ENCODE measurements around the gene KCNJ5. TPM values are rescaled to one million over a fixed set of nuclear protein-coding genes. Genes with fewer than 3 reads are reported as not detected.

Gene KCNJ5
- total and polyA plus RNA-seq, 10 of the 15 experiments (the other 5 are each of a cell fraction or from before 2014, with no cell fraction given) = 0.03 TPM; not detected in 8

DNA sequence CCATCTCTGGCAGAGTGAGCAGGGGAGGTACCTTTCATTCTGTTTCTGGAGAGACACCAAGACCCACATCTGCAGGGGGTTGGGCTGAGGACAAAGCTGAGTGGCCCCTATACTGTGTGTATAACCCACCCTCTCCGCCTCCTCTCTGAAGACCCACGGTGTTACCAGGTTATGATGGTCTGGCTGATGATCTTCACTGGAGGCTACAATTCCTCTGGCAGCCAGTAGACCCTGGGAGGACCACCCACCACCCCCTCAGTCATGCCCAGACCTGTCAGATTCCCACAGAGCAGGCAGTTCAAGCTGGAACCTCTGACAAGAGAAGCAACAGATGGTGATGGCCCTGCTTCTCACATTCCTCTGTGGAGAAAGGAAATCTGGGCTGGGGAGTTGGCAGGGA lies 12.7 kb upstream of the KCNJ5 start:
- Histone ChIP-seq H3K9ac (ENCODE audit: control insufficient read depth, insufficient read depth, low read length) (no peak overlapping the region), H3K79me2 (ENCODE audit: control insufficient read depth, insufficient read depth, low read length) (no peaks in the 10 kb centered on the region), H3K4me2 (ENCODE audit: control insufficient read depth, insufficient read depth) (no peak overlapping the region), H3K27me3 (replicated peaks in 1 of 2; ENCODE audit: control insufficient read depth in 2 of 2, insufficient read depth in 2 of 2, low read length in 1 of 2) (peaks cover 8 to 10% of the 10 kb centered on the region in 2 experiments), H3K27ac (ENCODE audit: control insufficient read depth, insufficient read depth) (no peak overlapping the region), H4K20me1 (ENCODE audit: control insufficient read depth, insufficient read depth) (no peaks in the 10 kb centered on the region), H3K4me1 (ENCODE audit: control insufficient read depth, insufficient read depth, low read length) (no peaks in the 10 kb centered on the region), H2AFZ (ENCODE audit: control insufficient read depth, low read depth, low read length) (no peak overlapping the region), H3K4me3 (no peak overlapping the region), H3K9me3 (replicated peaks; ENCODE audit: control insufficient read depth, insufficient read depth, low read length) (no peaks in the 10 kb centered on the region), H3K36me3 (ENCODE audit: control insufficient read depth in 2 of 2, insufficient read depth in 2 of 2, low read length in 1 of 2) (no peaks in the 10 kb centered on the region)
- ATAC-seq = no peak
- ChIA-PET SMC1A (ENCODE audit: uncharacterized antibody, unreplicated experiment) (no interaction called here), CTCF (no interaction called here), POLR2A (no interaction called here), RAD21 (ENCODE audit: unreplicated experiment) (no interaction called here)
- TF ChIP-seq NFIC (IDR thresholded peaks at IDR 0.05; ENCODE audit: low read depth, low read length) (no peak), STAT3 (IDR thresholded peaks at IDR 0.05; ENCODE audit: low read depth, low read length) (no peak), PAX8 (IDR thresholded peaks at IDR 0.05) (no peak), FOXK2 (IDR thresholded peaks at IDR 0.05) (no peak), TAF1 (IDR thresholded peaks at IDR 0.05; ENCODE audit: borderline replicate concordance, low read depth, low read length) (no peak), BACH1 (IDR thresholded peaks at IDR 0.05; ENCODE audit: borderline replicate concordance) (no peak), RAD51 (IDR thresholded peaks at IDR 0.05) (no peak), CBX3 (IDR thresholded peaks at IDR 0.05; ENCODE audit: borderline replicate concordance, low read depth) (no peak), MTA3 (IDR thresholded peaks at IDR 0.05; ENCODE audit: borderline replicate concordance, low read length) (no peak), IRF4 (IDR thresholded peaks at IDR 0.05; ENCODE audit: low read depth, low read length) (no peak)
- TF ChIP-seq, protein P1, sequence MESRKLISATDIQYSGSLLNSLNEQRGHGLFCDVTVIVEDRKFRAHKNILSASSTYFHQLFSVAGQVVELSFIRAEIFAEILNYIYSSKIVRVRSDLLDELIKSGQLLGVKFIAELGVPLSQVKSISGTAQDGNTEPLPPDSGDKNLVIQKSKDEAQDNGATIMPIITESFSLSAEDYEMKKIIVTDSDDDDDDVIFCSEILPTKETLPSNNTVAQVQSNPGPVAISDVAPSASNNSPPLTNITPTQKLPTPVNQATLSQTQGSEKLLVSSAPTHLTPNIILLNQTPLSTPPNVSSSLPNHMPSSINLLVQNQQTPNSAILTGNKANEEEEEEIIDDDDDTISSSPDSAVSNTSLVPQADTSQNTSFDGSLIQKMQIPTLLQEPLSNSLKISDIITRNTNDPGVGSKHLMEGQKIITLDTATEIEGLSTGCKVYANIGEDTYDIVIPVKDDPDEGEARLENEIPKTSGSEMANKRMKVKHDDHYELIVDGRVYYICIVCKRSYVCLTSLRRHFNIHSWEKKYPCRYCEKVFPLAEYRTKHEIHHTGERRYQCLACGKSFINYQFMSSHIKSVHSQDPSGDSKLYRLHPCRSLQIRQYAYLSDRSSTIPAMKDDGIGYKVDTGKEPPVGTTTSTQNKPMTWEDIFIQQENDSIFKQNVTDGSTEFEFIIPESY (IDR thresholded peaks at IDR 0.05) = no peak
- TF ChIP-seq, protein P2, sequence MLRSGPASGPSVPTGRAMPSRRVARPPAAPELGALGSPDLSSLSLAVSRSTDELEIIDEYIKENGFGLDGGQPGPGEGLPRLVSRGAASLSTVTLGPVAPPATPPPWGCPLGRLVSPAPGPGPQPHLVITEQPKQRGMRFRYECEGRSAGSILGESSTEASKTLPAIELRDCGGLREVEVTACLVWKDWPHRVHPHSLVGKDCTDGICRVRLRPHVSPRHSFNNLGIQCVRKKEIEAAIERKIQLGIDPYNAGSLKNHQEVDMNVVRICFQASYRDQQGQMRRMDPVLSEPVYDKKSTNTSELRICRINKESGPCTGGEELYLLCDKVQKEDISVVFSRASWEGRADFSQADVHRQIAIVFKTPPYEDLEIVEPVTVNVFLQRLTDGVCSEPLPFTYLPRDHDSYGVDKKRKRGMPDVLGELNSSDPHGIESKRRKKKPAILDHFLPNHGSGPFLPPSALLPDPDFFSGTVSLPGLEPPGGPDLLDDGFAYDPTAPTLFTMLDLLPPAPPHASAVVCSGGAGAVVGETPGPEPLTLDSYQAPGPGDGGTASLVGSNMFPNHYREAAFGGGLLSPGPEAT (IDR thresholded peaks at IDR 0.05; ENCODE audit: low read depth) = no peak
- TF ChIP-seq, protein P3, sequence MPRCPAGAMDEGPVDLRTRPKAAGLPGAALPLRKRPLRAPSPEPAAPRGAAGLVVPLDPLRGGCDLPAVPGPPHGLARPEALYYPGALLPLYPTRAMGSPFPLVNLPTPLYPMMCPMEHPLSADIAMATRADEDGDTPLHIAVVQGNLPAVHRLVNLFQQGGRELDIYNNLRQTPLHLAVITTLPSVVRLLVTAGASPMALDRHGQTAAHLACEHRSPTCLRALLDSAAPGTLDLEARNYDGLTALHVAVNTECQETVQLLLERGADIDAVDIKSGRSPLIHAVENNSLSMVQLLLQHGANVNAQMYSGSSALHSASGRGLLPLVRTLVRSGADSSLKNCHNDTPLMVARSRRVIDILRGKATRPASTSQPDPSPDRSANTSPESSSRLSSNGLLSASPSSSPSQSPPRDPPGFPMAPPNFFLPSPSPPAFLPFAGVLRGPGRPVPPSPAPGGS (IDR thresholded peaks at IDR 0.05; ENCODE audit: borderline replicate concordance, insufficient read depth, low read depth, low read length, poor library complexity, severe bottlenecking) = no peak
- 17% methylated on average over 2 of the region's 2 CpGs for WGBS (ENCODE audit: insufficient coverage, insufficient replicate concordance, low lambda C conversion rate, missing lambda C conversion rate)
- intact Hi-C loops (cut with micrococcal nuclease; ENCODE audit: unreplicated experiment) = no loop called here
- no peak for FAIRE-seq
- in situ Hi-C loops (cut with MboI) = no loop called here
- BruUV-seq (replicated peaks) = no TSS peak
- no peak for DNase-seq (ENCODE audit: low read depth, low spot score)
